GM21576 (cell line): Measurements from ENCODE around the gene LSP1.

Experiments
- ATAC-seq: cut with Tn5 transposase; IDR thresholded peaks from one replicate; pipeline ENCODE4 v1.9.1; 2021; ENCODE audit warnings: mild to moderate bottlenecking, moderate library complexity; ENCODE audit not compliant: unreplicated experiment

The LSP1 gene

DNA sequence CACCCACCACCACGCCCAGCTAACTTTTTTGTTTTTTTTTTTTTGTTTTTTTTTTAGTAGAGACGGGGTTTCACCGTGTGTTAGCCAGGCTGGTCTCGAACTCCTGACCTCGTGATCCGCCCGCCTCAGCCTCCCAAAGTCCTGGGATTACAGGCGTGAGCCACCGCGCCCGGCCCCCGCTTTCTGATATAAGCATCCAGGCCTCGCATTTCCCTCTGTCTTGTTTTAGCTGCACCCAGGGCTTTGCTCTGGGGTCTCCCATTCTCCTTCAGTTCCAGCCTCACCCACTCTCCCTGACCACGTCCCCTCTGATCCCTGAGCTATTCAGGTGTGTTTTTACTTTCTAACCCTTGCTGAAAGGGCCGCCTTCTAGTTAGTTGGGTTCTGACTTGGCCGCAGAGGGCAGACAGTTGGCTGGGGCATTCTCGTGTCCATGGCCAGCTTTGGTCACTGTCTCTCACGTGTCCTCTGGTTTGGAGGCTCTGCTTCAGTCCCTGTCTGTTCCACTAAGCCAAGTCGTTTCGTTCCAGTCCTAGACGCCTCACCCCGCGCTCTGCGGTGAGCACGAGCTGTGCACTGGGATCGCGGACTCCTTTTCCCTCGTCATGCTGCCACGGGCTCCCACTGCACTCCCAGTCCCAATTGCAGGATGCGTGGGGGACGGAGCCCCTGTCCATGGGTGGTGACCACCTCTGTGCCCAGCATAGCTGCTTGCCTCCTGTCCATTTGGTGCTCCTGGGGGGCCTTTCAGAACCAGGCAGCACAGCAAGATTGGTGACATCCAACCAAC is 60.6 kb downstream of the LSP1 start:
- no peak for ATAC-seq

GRCh38 chr11:1915795-1916131 is 62.9 kb downstream of the LSP1 start:
- no peak for ATAC-seq

GRCh38 chr11:1916132-1916985 is 63.5 kb downstream of the LSP1 start:
- ATAC-seq: no peak

GRCh38 chr11:1916986-1917522 is 64.2 kb downstream of the LSP1 start:
- ATAC-seq: no peak

- no peak for ATAC-seq
Observed at GRCh38 chr11:1917523-1918435, 64.9 kb downstream of the LSP1 start.

DNA sequence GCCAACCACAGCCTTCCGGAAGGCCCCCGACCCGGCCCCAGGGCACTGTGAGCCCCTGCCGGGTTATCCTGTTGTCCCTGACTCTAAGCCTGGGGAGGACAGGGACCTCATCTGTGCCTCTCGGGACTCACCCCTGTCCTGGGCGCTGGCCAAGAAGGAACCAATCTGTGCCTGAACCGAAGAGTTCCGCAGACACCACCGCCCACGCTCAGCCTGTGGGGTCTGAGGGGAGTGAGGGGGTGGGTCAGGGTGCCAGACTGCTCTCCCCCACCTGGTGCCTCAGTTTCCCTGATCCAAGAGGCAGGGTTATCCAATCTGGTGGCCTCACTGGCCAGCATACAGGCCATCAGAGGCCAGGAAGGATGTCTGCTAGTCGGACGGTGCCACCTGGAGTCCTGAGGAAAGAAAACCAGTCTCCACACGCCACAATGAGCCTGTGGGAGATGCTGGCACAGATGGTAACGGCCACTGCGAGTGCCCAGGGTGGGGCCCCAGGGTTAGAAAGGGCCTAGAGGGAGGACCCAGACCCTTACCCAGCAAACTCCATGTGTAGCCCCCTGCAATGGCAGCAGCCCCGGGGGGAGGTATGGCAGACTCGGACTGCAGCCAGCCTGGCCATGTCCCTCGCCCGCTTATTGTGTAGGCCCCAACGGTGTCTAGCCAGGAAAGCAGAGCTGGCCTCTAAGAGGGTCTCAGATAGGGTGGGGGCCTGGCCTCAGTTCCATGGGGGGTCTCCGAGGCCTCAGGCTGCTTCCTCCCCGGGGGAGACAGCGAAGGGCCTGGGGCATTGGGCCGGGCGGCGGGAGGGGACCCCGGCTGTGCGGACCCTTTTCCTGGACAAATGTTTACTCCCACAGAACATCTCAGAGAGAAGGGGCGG is 65.8 kb downstream of the LSP1 start:
- no peak for ATAC-seq

GRCh38 chr11:1919391-1920127 is 66.7 kb downstream of the LSP1 start, which contains the start of gene TNNT3:
TSS of gene TNNT3 (plus strand) at chr11:1919703. CDS start at chr11:1922875, 3,172 bp downstream.
- ATAC-seq: no peak

GRCh38 chr11:1920128-1920908 is 67.4 kb downstream of the LSP1 start:
- ATAC-seq: no peak

- no peak for ATAC-seq
Observed at GRCh38 chr11:1920909-1921573, 68.2 kb downstream of the LSP1 start.

GRCh38 chr11:1921574-1922141 is 68.8 kb downstream of the LSP1 start:
- ATAC-seq: no peak

DNA sequence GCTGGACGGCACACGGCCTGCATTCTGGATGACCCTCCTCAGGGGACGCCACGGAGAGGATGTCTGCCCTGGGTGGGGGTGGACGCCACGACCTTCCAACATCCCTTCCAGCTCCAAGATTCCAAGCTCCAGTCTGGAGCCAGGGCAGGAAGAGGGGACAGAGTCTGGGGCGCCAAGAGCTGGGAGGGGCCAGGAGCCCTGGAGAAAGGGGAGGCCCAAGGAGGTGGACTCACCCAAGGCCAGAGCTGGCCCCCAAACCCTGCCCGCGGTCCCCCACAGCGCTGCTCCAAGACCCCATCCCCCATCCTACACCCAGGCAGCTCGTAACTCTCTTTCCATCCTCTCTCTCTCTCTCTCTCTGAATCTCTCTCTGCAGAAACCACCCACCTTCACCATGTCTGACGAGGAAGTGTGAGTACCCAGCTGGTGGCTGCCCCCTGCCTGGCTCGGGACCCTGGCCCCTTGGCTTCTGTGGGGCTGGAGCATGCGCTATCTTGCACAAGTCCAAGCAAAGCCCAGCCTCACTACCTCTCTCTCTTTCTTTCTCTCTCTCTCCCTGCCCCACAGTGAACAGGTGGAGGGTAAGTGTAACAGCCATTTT is 69.7 kb downstream of the LSP1 start:
- ATAC-seq: no peak

- no peak for ATAC-seq
Observed at GRCh38 chr11:1923201-1923956, 70.5 kb downstream of the LSP1 start.

GRCh38 chr11:1924181-1924580 is 71.3 kb downstream of the LSP1 start:
- no peak for ATAC-seq

DNA sequence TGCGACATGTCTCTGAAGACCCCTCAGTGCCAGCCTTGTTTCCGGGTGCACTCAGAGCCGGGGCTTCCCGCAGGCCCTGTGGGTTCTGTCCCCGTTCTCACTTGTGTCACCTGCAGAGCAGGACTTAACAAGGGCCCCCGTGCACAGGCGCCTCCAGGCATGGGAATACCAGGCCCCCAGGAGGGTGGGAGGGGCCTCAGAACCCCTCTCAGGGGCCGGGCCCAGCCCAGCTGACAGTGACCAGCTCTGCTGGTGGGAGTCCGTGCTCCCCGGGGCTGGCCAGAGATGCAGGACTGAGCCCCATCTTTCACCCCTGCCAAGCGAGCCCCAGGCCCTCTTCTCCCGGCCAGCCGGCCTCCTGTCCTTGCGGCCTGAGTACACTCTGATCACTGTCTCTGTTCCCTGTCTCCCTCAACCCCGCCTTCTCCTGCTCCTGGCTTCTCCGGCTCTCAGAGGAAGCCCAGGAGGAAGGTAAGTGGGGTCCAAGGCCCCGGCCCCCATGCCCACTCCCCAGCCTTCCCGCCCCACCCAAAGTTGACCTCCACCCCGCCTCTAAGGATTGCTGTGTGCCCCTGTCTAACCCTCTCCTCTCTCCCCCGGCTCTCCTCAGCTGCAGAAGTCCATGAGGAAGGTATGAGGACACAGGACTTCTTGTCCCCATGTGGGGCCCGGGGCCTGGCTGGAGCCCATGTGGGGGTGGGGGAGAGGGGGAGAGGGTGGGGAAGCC is 71.9 kb downstream of the LSP1 start:
- no peak for ATAC-seq

- no peak for ATAC-seq
Observed at GRCh38 chr11:1925373-1926155, 72.7 kb downstream of the LSP1 start.
